GM21390 (cell line): ENCODE data around the gene SH2D1A.
"Not testable (repeated sequence)": the region's sequence is repeated elsewhere in the genome, so short reads cannot be mapped to it uniquely, and the experiment has no call there.

Experiments used
- ATAC-seq: cut with Tn5 transposase; IDR thresholded peaks from one replicate; pipeline ENCODE4 v1.9.1; 2021; ENCODE audit not compliant: unreplicated experiment

SH2D1A gene

GRCh38 chrX:124348885-124349453 lies 2.6 kb downstream of the SH2D1A start:
- ATAC-seq: no peak

- no peak for ATAC-seq
These were observed 8.3 kb downstream of the SH2D1A start for GRCh38 chrX:124354648-124355047.

DNA sequence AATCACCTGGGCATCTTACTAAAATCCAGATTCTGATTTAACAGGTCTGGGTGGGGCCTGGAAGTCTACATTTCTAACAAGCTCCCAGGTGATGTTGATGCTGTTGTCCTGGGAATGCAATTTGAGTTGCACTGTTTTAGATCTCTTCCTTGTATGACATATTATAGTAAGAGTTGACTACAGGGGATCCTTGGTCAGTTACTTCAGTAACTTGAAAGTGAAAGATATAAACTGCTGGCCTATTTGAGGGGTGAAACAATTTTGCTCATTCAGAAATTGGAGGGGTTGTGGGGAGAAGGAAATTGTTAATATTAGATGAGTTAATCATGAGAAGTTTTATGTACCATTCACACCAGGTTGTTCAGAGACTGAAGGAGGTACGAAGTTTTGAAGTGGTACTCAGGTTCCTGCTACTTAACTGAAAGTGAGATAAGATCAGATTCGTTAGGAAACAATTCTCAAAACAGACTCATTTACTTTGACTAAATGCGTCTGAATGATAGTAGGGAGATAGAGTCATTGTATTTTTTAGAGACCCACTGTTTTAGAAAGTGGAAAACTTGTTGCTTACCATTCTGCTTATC lies 12.5 kb downstream of the SH2D1A start:
- ATAC-seq: peak; percentile 73

DNA sequence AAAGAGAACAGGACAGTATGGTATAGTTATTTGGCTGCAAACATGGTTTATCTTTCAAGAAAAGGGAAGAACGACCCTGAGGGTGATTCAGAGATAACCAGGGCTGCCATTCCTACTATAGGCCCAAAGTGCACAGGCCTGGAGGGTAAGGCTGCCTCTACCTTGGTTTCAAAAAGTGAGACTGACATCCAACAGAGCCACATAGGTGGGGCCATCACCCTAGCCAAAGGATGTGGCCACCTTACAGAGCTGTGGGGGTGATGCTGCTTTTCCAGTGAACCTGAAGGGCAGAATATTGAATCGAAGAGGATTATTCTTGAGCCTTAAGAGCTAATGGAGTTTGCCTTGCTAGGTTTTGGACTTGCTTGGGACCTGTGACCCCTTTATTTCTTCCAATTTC lies 15.7 kb downstream of the SH2D1A start:
- ATAC-seq: no peak

GRCh38 chrX:124362761-124363160 lies 16.4 kb downstream of the SH2D1A start:
- no peak for ATAC-seq

DNA sequence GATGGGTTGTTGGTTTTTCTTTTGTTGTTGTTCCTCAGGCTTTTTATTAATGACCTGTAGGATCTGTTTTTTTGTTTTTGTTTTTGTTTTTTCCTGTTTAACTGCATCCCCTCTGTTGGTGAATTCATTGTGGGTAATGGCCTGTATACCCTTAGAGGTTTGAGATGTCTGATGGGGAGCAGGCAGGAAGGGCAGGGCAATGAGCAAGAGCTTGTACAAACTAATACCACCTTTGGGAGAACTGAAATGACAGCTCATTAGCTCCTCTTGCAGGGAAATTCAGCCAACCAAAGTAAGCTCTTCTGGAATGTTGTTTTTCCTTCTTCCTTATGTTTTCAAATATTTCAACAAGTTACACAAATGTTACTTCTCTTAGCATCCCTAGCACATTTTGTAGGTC lies 23.4 kb downstream of the SH2D1A start:
- ATAC-seq: no peak

DNA sequence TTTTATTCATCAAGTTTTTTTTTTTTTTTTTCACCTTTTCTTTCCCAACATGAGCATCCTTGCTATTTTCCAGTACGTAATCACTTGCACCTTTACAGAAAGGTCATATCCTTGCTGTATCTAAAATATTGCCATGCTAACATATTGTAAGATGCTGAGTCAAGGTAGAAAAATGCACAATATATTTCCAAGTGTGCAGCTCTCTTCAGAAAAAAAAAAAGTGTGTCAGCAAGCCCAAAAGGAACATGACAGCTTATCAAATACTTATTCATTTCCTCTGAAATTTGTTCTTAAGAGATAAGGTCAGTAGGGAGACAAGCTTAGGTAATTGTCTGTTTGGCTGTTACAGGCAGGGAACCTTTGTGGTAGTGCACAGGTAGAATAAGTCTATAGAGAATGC lies 27.0 kb downstream of the SH2D1A start:
- ATAC-seq: no peak

DNA sequence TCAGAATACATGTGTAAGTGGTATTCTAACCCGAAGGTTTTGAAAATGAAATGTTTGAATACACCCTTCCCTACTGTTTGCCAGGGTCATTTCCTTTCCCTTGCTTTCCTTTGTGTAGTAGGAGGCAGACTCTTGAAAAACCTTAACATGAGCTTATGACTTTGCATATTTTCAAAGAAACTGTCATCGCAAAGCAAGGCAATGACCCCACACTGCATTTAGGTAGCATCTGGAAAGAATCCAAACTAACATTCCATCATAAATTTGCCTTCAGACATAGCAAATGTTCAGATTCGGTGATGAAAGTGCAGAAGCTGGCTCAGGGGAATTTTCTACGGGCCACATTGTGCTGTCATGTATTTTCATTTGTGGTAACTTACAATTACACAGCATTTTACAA lies 32.3 kb downstream of the SH2D1A start:
- ATAC-seq: no peak

DNA sequence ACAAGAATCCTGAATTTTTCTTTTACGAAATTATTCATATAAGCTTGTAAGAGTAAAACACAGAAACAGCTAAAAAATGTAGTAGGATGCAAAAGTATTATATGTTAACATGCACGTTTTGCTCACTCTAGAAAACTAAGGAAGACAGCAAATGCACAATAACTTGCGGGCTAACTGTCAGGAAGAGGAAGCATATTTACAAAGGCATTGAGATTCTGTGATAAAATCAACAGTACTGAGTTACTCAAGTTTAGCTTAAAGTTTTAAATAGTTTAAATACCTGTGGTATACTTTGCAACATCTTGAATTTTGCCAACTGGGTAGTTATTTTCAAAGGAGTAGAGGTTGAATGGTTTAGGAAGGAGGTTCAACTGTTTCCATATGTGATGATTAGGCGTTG lies 37.0 kb downstream of the SH2D1A start:
- ATAC-seq: no peak

DNA sequence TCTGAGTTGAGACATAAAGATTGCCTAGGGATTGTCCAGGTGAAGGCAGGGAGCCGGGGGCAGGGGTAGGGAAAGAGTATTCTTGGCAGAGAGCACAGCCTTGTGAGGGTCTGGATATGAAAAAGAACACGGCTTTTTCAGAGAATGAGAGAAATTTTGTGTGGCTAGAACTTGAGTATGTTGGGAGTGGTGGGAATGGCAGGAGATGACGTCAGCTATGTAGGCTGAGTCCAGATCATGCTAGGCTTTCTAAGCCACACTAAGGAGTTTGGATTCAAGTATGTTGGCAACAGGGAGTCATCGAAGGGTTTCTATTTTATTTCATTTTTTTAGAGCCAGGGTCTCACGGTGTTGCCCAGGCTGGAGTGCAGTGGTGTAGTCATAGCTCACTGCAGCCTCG lies 40.0 kb downstream of the SH2D1A start:
- no peak for ATAC-seq

GRCh38 chrX:124388562-124388961 lies 42.2 kb downstream of the SH2D1A start:
- ATAC-seq: peak; percentile 75

DNA sequence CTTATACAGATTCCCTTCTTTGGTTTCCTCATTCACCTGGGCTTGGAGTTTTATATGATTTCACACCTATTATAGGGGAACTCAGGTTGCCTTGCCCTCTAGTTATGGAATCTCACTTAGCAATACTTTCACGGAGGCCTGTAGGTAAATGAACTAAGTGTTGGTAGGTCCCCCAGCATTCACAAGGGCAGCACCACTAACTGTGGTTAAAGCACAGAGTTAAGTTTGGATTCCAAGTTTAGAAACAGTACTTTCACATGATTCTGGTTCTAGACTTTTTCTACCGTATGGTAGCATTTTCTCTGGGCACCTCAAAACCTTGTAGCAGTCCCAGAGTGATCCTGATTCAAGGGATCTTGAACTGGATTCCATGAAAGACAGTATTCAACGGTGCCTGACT lies 46.4 kb downstream of the SH2D1A start:
- no peak for ATAC-seq

DNA sequence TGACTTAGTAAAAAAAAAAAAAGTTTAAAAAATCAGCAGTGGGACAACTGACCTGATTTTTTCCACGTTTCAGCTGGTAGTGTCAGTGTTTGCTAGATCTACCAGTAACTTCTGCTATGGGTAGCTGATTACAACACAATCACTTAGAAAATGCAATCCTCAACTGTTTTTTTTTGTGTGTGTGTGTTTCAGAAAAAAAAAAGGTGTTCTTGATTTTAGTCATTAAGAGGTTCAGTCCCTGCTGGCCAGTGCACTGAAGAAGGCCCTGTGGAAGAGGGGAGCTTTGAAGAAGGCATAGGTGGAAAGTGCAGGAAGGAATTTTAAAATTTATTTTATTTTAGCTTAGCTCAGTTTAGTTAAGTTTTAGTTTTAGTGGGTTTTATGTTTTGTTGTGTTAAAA lies 46.9 kb downstream of the SH2D1A start:
- no peak for ATAC-seq

- no peak for ATAC-seq
These were observed 47.3 kb downstream of the SH2D1A start for GRCh38 chrX:124393659-124394058.

DNA sequence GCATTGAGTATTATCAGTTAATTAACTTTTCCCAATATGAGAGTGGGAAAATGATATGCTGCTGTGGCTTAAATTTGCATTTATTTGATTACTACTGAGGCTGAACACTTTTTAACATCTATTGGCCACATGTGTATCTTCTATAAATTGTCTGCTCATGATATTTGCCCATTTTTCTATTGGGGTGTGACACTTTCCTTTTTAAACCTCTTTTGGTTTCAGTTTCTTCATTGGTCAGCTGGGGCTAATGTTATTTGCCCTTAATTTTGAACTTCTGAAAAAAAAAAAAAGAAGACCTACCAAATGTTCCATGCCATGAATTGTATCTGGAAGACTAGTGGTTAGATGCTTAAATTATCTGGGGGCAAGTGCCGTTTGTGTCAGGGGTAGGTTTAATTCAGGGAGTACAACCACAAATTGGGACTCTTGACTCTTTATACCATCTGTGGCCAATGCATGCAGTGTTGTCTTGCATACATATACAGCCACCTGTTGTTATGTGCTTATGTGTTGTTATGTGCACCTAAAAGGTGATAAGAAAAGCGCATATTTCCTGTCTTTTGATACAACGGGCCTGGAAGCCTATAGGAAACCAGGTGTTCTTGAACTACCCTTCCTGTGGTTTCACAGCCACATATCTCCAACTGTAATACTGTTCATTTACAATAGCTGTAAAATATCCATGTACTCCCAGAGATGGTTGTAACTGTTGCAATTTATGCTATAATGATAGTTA lies 49.0 kb downstream of the SH2D1A start:
- peak; percentile 66 for ATAC-seq

DNA sequence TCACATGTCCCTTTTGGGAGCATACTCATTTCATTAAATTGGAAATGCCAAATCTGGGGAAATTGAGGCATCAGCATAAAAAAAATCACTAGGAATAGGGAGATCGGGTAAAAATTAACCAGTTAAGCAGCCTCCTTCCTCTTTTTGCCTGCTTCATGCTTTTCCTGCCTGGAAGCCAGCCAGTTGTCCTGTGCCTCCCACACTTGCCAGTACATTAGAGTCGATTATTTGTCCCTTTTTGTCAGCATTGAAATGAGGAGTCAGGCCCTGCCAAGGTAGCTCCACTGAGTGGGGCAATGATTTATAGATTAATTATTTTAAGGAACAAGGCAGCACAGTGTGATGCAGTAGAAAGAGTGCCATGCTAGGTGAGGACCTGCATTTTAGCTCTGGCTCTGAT lies 55.3 kb downstream of the SH2D1A start:
- no peak for ATAC-seq

DNA sequence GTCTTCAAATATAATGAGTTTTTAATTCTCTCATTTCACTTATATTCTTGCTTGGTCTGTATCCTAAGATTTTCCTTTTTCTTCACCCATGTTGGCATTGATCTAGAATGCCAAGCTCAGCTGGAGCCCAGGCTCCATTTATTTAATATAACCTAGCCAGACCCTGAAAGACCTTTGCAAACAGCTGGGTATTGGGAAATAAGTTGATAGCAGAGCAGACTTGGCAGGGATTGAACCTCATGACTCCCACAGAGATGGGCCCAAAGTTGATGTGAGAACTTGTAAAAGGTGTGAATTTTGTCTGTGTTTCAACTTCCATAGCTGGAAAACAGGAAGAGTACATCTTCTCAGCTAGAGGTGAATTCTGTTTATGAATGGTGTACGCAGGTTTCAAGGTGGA lies 59.5 kb downstream of the SH2D1A start:
- no peak for ATAC-seq

DNA sequence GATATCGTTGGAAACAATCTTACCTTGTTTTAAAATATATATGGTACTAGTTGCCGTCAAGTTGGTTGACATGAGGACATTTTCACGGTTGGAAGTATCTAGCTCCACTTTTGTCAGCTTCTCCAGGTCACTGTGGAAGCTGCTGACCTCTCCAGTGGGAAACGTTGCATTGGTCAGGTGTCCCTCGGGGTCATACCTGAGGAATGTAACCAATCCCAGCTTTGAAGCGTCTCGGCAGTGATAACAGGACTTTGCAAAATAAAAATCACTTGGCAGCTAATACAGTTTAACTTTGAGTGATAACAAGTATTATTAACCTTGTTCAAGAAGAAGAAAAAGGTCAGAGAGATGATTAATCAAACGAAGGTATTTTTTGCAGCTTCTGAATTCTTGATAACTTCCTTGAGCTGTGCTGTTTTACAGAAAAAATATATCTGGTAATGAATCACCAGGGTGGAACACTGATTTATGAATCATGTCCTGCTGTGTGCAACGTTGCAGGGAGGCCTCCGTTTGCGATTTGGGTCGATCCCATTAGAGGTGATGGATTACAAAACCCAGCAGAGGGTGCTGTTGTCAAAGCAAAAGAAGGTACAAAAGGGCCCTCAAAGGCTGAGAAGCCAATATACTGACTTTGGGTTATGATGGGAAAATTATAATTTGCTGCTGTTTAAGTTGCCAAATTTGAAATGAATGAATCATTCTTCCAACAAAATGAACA lies 60.1 kb downstream of the SH2D1A start:
- peak; percentile 86 for ATAC-seq

GRCh38 chrX:124407226-124407625 lies 60.9 kb downstream of the SH2D1A start:
- no peak for ATAC-seq

DNA sequence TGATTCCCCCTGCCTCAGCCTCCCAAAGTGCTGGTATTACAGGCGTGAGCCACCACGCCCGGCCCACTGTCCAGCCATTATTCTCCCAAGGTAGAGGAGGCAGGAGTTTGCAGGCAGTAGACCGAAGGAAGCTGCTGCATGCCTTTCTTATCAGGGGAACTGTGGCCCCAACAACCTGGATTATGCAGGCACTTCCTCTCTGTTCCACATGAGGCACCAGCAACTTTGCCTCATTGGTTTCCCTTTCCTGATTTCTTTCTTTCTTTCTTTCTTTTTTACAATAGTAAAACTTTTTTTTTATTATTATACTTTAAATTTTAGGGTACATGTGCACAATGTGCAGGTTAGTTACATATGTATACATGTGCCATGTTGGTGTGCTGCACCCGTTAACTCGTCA lies 62.0 kb downstream of the SH2D1A start:
- not testable (repeated sequence) for ATAC-seq

GRCh38 chrX:124413244-124413643 lies 66.9 kb downstream of the SH2D1A start:
- ATAC-seq: no peak

- no peak for ATAC-seq
These were observed 67.9 kb downstream of the SH2D1A start for GRCh38 chrX:124414281-124414680.
